ENCODE measurements around the gene EPHA10.

- TF ChIP-seq CTCF (IDR thresholded peaks at IDR 0.05; ENCODE audit: insufficient read depth, low read depth, low read length) (no peak), EZH2 (IDR thresholded peaks at IDR 0.05; ENCODE audit: insufficient read depth, low read length) (no peak)
These were observed 65.8 kb downstream of the EPHA10 start for GRCh38 chr1:37699147-37699546.
